MM.1S (cell line): Measurements from ENCODE around the gene TMEM191C.
"Not testable (repeated sequence)": the region's sequence is repeated elsewhere in the genome, so short reads cannot be mapped to it uniquely, and the experiment has no call there.

Source experiments
- CTCF ChIP-seq: fragments of 300-600 bp; sonication (generic); IDR thresholded peaks from 2 replicates; pipeline ENCODE4 v1.5.1; 2016; ENCODE audit warnings: antibody characterized with exemption, low read length, mixed read lengths
- EZH2 ChIP-seq: fragments of 300-600 bp; sonication (generic); optimal IDR thresholded peaks from 2 replicates; pipeline ENCODE3; 2017; ENCODE audit warnings: low read depth, mild to moderate bottlenecking, antibody characterized with exemption, low read length, mixed read lengths
- EZH2phosphoT487 ChIP-seq: fragments of 300-600 bp; sonication (generic); IDR thresholded peaks from 2 replicates; pipeline ENCODE4 v1.6.1; 2018; ENCODE audit warnings: antibody characterized with exemption, low read length

- TF ChIP-seq EZH2, CTCF, EZH2phosphoT487: not testable (repeated sequence)
Observed at GRCh38 chr22:21473664-21474063, 6.5 kb downstream of the TMEM191C start.
